Measurements from ENCODE around the gene FAM222A. TPM values are rescaled to one million over a fixed set of nuclear protein-coding genes. Genes with fewer than 3 reads are reported as not detected.

Gene FAM222A
- total RNA-seq, 1 donor from 2014 or later: 7.8 TPM

DNA sequence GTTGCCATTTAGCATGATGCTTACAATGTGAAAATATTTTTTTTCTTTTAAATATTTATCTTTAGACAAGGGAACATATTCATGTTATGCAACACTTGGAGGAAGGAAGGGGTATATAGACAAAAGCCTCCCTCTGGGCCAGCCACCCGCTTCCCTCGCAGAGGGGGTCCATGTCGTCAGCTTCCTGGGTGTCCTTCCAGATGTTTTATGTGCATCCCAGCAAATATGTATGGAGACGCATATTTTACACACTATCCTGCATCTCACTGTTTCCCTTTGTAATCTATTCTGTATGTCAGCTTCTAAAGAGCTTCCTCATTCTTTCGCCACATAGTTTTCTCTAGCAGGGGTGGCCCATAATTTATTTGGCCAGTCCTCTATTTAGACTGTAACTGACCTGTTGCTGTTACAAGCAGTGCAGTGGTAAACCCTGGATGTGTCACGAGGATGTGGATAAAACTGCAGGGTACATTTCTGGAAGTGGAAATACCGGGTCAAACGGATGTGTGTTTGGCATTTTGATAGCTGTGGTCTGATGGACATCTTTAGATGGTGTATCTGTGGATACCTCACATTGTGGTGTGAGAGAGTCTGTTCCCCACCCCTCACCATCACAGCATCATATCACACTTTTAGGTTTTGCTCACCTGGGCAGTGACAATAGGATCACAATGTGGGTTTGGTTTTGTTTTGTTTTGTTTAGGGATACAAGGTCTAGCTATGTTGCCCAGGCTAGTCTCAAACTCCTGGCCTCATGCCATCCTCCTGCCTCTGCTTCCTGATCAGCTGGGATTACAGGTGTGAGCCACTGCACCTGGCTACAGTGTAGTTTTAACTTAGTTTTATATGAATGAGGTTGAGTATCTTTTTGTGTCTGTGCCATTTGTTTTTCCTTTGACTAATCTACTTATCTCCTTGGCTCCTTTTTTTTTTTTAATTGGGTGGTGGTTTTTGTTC lies 31.6 kb downstream of the FAM222A start:
- no peak for DNase-seq (ENCODE audit: low spot score)
- intact Hi-C loops (cut with DNase I): no loop called here

DNA sequence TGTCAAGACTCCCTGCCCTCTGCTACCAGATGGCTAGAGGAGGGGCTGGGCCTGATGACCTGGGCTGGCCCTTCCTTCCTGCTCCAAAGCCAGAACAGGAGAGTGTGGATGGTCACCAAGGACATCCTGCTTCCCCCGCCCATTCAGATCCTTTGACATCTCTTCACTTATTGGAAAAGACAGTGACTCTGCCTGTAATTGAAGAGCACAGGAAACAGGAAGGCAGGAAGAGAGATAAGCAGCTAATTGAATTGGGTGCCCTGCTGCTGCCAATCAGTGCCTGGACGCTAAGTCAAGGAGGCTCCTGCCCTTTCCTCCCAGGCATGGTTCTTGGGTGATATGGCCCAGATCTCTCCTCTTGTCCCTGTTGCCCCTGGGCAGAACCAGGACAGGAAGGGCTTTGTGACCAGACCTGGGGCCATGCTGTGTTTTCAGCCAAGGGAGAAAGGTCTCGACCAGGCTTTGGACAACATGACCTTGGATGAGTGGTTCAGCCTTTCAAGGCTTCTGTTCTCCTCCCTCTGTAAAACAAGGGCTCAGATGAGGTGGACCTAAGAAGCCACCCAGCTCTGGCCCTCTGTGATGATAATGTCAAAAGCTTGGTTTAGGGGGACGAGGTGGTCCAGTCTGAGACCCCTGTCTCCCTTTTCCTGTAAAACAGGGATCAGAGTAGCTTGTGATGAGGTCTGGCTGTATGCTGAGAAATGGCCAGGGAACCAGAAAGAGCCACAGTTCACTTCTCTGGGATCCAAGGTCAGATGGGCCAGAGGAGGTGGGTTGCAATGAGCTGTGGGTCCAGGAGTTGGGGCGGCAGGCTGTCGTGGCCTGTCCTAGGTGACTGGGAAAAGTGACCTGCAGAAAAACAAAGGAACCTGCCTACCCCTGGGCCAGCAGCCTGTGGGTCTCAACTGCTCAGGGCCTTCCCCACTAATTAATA lies 38.8 kb downstream of the FAM222A start:
- intact Hi-C loops (cut with DNase I): no loop called here
- peak; percentile 50 for DNase-seq (ENCODE audit: low spot score)

DNA sequence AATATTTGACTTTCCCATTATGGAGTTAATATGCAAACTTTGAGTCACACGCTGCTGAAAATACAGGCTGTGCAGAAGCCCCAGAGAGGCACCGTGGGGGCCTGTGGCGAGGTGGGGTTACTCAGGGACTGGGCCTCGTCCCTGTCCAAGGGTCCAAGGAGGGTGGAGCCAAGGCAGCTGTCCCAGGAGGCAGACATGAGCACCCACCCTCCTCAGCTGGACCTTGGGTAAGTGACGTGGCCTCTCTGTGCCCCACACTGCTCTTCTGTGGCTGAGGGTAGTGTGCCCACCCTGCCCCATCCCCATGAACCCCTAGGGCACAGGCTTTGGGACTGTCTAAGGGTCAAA lies 39.4 kb downstream of the FAM222A start:
- DNase-seq (ENCODE audit: low spot score): peak; percentile 26
- intact Hi-C loops (cut with DNase I): no loop called here

GRCh38 chr12:109753959-109754358 lies 40.3 kb downstream of the FAM222A start:
- intact Hi-C loops (cut with DNase I): no loop called here
- peak; percentile 14 for DNase-seq (ENCODE audit: low spot score)

DNA sequence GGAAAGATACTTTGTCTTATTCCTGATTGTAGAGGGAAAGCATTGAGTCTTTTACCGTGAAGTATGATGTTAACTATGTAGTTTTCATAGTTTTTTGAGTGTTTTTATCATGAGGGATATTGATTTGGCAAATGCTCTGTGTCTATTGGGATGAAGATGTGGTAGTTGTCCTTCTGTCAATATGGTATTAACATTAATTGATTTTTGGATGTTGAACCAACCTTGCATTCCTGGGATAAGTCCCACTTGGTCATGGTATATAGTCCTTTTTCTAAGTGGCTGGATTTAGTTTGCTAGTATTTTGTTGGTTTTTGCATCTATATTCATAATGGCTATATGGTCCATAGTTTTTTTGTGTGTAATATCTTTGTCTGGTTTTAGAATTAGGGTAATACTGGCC lies 42.8 kb downstream of the FAM222A start:
- intact Hi-C loops (cut with DNase I): no loop called here
- no peak for DNase-seq (ENCODE audit: low spot score)

DNA sequence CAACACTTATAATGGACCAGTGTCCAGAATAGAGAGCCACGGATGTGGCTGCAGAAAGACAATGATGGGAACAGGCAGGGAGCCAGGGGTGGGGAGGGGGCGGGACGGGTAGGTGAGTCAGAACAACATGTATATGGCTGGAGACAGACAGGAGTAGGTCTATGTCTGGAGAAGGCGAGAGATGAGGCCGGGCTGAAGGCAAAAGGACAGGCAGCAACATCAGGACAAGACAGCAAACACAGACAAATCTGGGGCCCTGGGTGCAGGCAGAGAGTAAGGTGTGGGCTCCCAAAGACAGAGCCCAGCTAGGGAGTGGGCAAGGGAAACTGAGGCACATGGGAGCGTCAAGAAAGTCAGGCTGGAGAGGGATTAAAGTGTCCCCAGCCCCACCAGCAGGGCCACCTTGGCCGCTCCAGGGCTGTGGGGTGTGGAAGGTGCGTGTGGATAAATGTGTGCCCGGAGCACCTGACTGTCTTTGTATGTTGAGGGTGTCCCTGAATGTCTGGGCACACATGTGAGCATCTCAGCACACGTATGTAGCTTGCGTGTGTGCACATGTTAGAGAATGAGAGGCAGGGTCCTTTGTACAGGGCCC lies 44.1 kb downstream of the FAM222A start:
- intact Hi-C loops (cut with DNase I): no loop called here
- DNase-seq (ENCODE audit: low spot score): peak; percentile 56

DNA sequence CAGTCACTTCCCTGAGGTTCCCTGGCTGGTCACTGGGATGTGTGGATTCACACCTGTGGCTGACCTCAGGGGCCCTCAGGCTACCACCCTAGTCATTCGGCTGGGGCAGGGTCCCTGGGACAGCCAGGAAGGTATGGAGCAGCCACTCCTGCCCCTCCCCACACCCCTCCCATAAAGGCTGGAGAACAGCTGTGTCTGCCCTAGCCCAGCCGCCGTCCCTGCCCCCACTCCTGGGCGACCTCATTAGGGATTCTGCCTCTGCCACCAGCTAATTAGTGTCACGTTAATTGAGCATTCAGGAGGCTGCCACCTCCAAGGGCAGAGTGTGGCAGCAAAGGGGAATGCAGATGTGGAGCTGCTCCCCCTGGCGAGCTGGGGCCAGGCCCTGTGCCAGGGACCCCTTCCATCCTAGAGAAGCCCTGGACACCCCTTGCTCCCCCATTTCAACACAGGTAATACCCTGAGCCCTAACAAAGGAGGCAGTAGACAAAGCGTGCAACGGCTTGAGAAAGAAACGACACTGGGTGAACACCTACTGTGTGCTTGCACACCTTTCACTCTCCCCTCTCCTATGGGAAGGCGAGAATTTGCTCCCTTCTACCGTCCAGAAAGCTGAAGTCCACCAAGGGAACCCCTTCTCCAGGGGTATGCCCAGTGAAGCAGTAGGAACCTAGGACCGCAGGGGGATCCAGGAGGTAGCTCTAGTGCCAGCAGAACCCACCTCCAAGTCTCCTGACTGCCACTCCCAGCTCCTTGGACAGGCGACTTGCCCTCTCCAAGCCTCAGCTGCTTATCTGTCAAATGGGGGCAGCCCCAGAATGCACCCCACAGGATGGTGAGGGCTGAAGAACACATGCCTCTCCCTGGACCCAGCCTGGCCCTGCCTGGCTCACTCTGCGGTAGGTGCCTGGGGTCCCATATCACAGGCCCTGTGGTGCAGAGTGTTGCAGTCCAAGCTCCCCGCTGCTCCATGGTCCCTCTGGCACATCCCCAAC lies 45.1 kb downstream of the FAM222A start:
- peak; percentile 67 for DNase-seq (ENCODE audit: low spot score)
- intact Hi-C loops (cut with DNase I): no loop called here

- peak; percentile 67 for DNase-seq (ENCODE audit: low spot score)
- intact Hi-C loops (cut with DNase I): no loop called here
Measured at GRCh38 chr12:109759595-109759994, 46.0 kb downstream of the FAM222A start.

- peak; percentile 76 for DNase-seq (ENCODE audit: low spot score)
- intact Hi-C loops (cut with DNase I): loop anchor here (5.0 kb wide), 1 partner anchor 33 kb away; no protein-coding TSS in a partner anchor
Measured at GRCh38 chr12:109760031-109760929, 46.7 kb downstream of the FAM222A start.

GRCh38 chr12:109760930-109761921 lies 47.6 kb downstream of the FAM222A start:
- intact Hi-C loops (cut with DNase I): loop anchor here (5.0 kb wide), 1 partner anchor 34 kb away; no protein-coding TSS in a partner anchor
- peak; percentile 31 for DNase-seq (ENCODE audit: low spot score)

DNA sequence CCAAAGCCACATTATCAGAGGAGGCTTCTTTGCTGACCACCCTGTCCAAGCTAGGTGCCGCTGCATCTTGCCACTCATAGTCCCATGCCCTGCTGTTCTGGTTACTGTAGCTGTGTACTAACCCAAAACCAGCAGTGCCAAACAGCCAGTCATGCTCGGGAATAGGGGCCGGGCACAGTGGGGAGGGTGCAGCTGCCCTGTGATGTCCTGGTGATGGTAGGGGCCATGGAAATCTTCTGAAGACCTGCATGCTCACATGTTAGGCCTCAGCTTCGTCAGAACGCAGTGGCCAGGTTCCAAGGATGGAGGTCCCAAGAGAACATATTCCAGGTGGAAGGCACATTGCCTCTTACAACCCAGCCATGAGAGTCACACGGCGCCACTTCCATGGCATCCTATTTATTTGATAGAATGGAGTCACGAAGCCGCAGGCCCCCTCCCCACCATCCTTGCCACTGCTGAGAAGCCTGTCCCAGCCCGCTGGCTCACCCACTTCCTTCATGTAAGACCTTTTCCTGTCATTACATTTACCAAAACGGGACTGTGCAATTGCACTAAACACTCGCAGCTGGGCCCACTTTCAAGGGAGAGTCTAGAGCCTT lies 48.5 kb downstream of the FAM222A start:
- intact Hi-C loops (cut with DNase I): loop anchor here (5.0 kb wide), 1 partner anchor 35 kb away; no protein-coding TSS in a partner anchor
- DNase-seq (ENCODE audit: low spot score): peak; percentile 73

DNA sequence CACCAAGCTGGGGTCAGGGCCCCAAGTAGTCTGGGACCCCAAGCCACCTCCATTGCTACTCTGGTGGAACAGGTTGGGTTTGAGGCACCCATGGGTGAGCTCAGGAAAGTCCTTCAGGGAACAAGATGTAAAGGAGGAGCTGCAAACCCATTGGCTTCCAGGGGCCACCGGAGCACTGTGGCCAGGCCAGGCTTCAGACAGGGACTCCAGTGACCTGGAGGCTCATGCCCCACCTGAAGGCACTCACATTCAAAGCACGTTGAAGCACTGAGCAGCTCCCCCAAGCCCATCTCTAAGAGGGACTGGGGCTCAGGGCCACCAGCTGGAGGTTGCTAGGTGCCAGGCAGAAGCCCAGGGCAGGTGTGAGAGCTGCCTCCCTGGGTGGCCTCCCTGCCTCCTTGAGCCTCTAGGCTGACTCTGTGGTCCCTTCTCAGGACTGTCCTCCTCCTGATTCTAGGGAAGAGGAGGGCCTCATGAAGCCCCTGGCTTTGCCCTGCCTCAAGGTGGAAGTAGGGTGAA lies 49.1 kb downstream of the FAM222A start:
- DNase-seq (ENCODE audit: low spot score): peak; percentile 72
- intact Hi-C loops (cut with DNase I): loop anchor here (5.0 kb wide), 1 partner anchor 35 kb away; no protein-coding TSS in a partner anchor

DNA sequence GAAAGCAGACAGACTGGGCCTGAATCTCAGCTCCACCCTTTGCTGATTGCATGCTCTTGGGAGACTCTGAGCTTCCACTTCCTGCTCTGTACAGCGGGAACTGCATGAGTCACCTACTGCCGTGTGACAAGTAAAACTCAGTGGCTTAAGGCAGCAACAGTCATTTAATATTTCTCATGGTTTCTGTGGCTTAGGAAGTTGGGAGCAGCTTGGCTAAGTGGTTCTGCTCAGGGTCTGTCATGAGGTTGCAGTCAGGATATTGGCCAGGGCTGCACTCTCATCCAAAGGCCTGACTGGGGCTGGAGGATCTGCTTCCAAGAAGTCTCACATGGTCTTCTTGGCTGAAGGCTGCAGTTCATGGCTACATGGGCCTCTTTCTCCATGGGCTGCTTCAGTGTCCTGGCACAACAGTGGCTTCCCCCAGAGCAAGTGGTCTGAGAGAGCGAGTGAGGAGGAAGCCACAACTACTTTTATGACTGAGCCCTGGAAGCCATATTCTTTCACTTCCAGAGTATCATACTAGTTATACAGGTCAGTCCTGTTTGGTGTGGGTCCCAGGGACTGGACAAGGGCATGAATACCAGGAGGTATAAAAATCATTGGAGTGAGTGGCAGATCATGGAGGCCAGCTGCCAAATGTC lies 49.7 kb downstream of the FAM222A start:
- intact Hi-C loops (cut with DNase I): loop anchor here (5.0 kb wide), 1 partner anchor 36 kb away; no protein-coding TSS in a partner anchor
- no peak for DNase-seq (ENCODE audit: low spot score)

GRCh38 chr12:109764123-109764522 lies 50.5 kb downstream of the FAM222A start:
- no peak for DNase-seq (ENCODE audit: low spot score)
- intact Hi-C loops (cut with DNase I): loop anchor here (5.0 kb wide), 1 partner anchor 37 kb away; no protein-coding TSS in a partner anchor
